ENCODE results near the gene KCNH1.

GRCh38 chr1:210883821-210884220 lies 250.1 kb downstream of the KCNH1 start:
- TF ChIP-seq CTCF (IDR thresholded peaks at IDR 0.05; ENCODE audit: poor library complexity, severe bottlenecking) (no peak), MXI1 (conservative IDR thresholded peaks at IDR 0.05; ENCODE audit: poor library complexity, severe bottlenecking) (no peak), POLR2AphosphoS5 (IDR thresholded peaks at IDR 0.05) (no peak)

Measured in neural cell (in vitro differentiated cells).